A549 (cell line): ENCODE data around the gene ATRAID. TPM values are rescaled to one million over a fixed set of nuclear protein-coding genes. Genes with fewer than 3 reads are reported as not detected.

ENCODE experiments used
- ATAC-seq, 2 experiments: fragments of 200-7000 bp in 1 of 2; fragments of >200 bp in 1 of 2; cut with Nextera tagmentation in 1 of 2; cut with Tn5 transposase in 1 of 2; 3 replicates each; pipeline versions ENCODE4 v1.8.0 to v1.9.1; 2018 to 2020; ENCODE audit warnings: mild to moderate bottlenecking in 1 of 2, moderate library complexity in 1 of 2
- CTCF ChIA-PET: fragments of 300-600 bp; sonication (Branson Sonifier 250); formaldehyde crosslinking; extraction: SDS; loops from one replicate; lab custom pipeline; 2021; ENCODE audit warnings: antibody characterized with exemption, inconsistent platforms; lab: Yijun Ruan, JAX
- POLR2A ChIA-PET: fragments of 350-600 bp; formaldehyde crosslinking; extraction: SDS; loops from one replicate; lab custom pipeline; 2021; ENCODE audit warnings: antibody characterized with exemption, inconsistent platforms; lab: Yijun Ruan, JAX
- DNase-seq, 2 experiments: peaks; one replicate each; pipeline versions ENCODE4 v3.0.0 to v3.0.0-alpha.2; 2011 to 2016; ENCODE audit warnings: low read depth in 1 of 2, low spot score in 1 of 2
- FAIRE-seq: peaks from 2 replicates; lab custom pipeline; 2011; peaks lifted over from hg19 to GRCh38; lab: Jason Lieb, UNC
- H3K27ac ChIP-seq, 2 experiments: fragments of >200 bp; sonication (Bioruptor Twin); formaldehyde crosslinking; 3 replicates each; pipeline ENCODE4 v1.5.1; 2016 to 2017
- H3K4me1 ChIP-seq: fragments of >200 bp; sonication (Bioruptor Twin); formaldehyde crosslinking; 3 replicates; pipeline ENCODE4 v1.6.1; 2016
- H3K4me2 ChIP-seq: fragments of >200 bp; sonication (Bioruptor Twin); formaldehyde crosslinking; 3 replicates; pipeline ENCODE4 v1.6.1; 2016
- H3K4me3 ChIP-seq: fragments of >200 bp; sonication (Bioruptor Twin); formaldehyde crosslinking; 3 replicates; pipeline ENCODE4 v1.5.1; 2016
- H3K9me3 ChIP-seq: fragments of >200 bp; sonication (Bioruptor Twin); formaldehyde crosslinking; 3 replicates; pipeline ENCODE4 v1.6.1; 2016
- ATOH8 ChIP-seq: fragments of 250-450 bp; sonication (Bioruptor Pico); IDR thresholded peaks from 2 replicates; pipeline ENCODE4 v1.5.0; 2020; ENCODE audit warnings: low read depth, mild to moderate bottlenecking, moderate library complexity
- BCL3 ChIP-seq: fragments of >200 bp; sonication (Bioruptor Twin); formaldehyde crosslinking; IDR thresholded peaks from 3 replicates; pipeline ENCODE4 v1.6.1; 2016
- BHLHE40 ChIP-seq: IDR thresholded peaks from 2 replicates; pipeline ENCODE4 v1.6.1; 2012; ENCODE audit warnings: low read depth, low read length, inconsistent platforms
- CBX8 ChIP-seq: fragments of 200-600 bp; sonication (generic); IDR thresholded peaks from 2 replicates; pipeline ENCODE4 v1.6.1; 2016
- FOXS1 ChIP-seq: fragments of 250-450 bp; sonication (Bioruptor Pico); IDR thresholded peaks from 2 replicates; pipeline ENCODE4 v1.5.0; 2020; ENCODE audit warnings: mild to moderate bottlenecking, moderate library complexity
- GATA3 ChIP-seq: IDR thresholded peaks from 2 replicates; pipeline ENCODE4 v1.6.1; 2012; ENCODE audit warnings: borderline replicate concordance
- HDAC2 ChIP-seq: fragments of 200-600 bp; sonication (generic); IDR thresholded peaks from 2 replicates; pipeline ENCODE4 v1.6.1; 2016
- HMGXB4 ChIP-seq: fragments of 250-450 bp; sonication (Bioruptor Pico); IDR thresholded peaks from 2 replicates; pipeline ENCODE4 v1.5.0; 2021; ENCODE audit warnings: mild to moderate bottlenecking, moderate library complexity, borderline replicate concordance
- KDM5A ChIP-seq: fragments of 200-600 bp; sonication (generic); IDR thresholded peaks from 2 replicates; pipeline ENCODE4 v1.6.1; 2016; ENCODE audit warnings: antibody characterized with exemption, mild to moderate bottlenecking
- MAFK ChIP-seq: fragments of 450-650 bp; IDR thresholded peaks from 2 replicates; pipeline ENCODE4 v1.6.1; 2014; ENCODE audit not compliant: partially characterized antibody
- NFE2L2 ChIP-seq: fragments of 150-350 bp; conservative IDR thresholded peaks from 2 replicates; pipeline ENCODE4 v1.6.1; 2014; ENCODE audit warnings: low read length
- POLR2A ChIP-seq: IDR thresholded peaks from 2 replicates; pipeline ENCODE4 v1.6.1; 2012; ENCODE audit warnings: mild to moderate bottlenecking, low read length
- POLR2AphosphoS2 ChIP-seq: conservative IDR thresholded peaks from 2 replicates; pipeline ENCODE4 v1.6.1; 2012; ENCODE audit warnings: low read length, improper control_type of control experiment, inconsistent platforms
- REST ChIP-seq: fragments of 200-600 bp; sonication (generic); IDR thresholded peaks from 2 replicates; pipeline ENCODE4 v1.6.1; 2016; ENCODE audit warnings: antibody characterized with exemption, mild to moderate bottlenecking, moderate library complexity
- RFX5 ChIP-seq: fragments of 450-650 bp; IDR thresholded peaks from 2 replicates; pipeline ENCODE4 v1.7.1; 2014; ENCODE audit warnings: antibody characterized with exemption, mild to moderate bottlenecking, moderate library complexity
- SMC3 ChIP-seq: fragments of >200 bp; sonication (Bioruptor Twin); formaldehyde crosslinking; IDR thresholded peaks from 3 replicates; pipeline ENCODE4 v1.6.1; 2018; ENCODE audit warnings: inconsistent platforms
- TFCP2L1 ChIP-seq: fragments of 250-450 bp; sonication (Bioruptor Pico); IDR thresholded peaks from 2 replicates; pipeline ENCODE4 v1.5.0; 2021; ENCODE audit warnings: mild to moderate bottlenecking
- ZNF302 ChIP-seq: fragments of 250-450 bp; sonication (Bioruptor Pico); IDR thresholded peaks from 2 replicates; pipeline ENCODE4 v1.9.0; 2021; ENCODE audit warnings: inconsistent platforms, mild to moderate bottlenecking, moderate library complexity
- ZSCAN20 ChIP-seq: fragments of 250-450 bp; sonication (Bioruptor Pico); IDR thresholded peaks from 2 replicates; pipeline ENCODE4 v1.8.0; 2022; ENCODE audit warnings: mild to moderate bottlenecking, moderate library complexity
- WGBS: methylation state at CpG from one replicate; pipeline ENCODE4 v1.1.6; 2017; ENCODE audit errors: missing lambda C conversion rate; 5-methylcytosine and 5-hydroxymethylcytosine counted together
- polyA plus RNA-seq, 4 experiments: library from polyadenylated mRNA; depleted of rRNA in 3 of 4; stranded (reverse); fragments of >200 nt; fragmentation: RNase III in 1 of 4; extraction: RNeasy Plus Mini Kit Qiagen cat#74134 plus additional on column Dnase treatment in 1 of 4; gene quantifications; 2 replicates in 3 of 4; 3 replicates in 1 of 4; pipeline ENCODE4 v1.2.3, GENCODE V29; 2011 to 2017

ATRAID gene
- polyA plus RNA-seq, 2 of the 4 experiments (the other 2 are of a cell fraction) = 176 to 346 TPM

- Histone ChIP-seq H3K27ac (no peak overlapping the region), H3K9me3 (no peaks in the 10 kb centered on the region), H3K4me1 (no peaks in the 10 kb centered on the region), H3K4me3 (no peak overlapping the region), H3K4me2 (no peak overlapping the region)
- ChIA-PET POLR2A (interaction anchor here (1.5 kb wide), 1 partner anchor 9 kb away, joined by 3 read pairs; no protein-coding TSS in a partner anchor), CTCF (interaction anchor here (1.1 to 2.9 kb wide), 6 partner anchors 8 to 78 kb away, joined by 4 to 9 read pairs (median 6); no protein-coding TSS in a partner anchor)
- DNase-seq = no peak
- no peak for FAIRE-seq
- no peak for TF ChIP-seq FOXS1
- no peak for TF ChIP-seq POLR2AphosphoS2
- TF ChIP-seq RFX5 = no peak
- no peak for TF ChIP-seq HDAC2
- TF ChIP-seq ZNF302 (CRISPR knock-in tag) = no peak
- TF ChIP-seq NFE2L2 = no peak
- no peak for TF ChIP-seq ATOH8 (CRISPR knock-in tag)
- TF ChIP-seq TFCP2L1 (CRISPR knock-in tag) = no peak
- no peak for TF ChIP-seq SMC3
- TF ChIP-seq ZSCAN20 = no peak
- TF ChIP-seq REST = no peak
- no peak for TF ChIP-seq GATA3
- TF ChIP-seq POLR2A = no peak
- no peak for TF ChIP-seq CBX8
- TF ChIP-seq MAFK = no peak
- no peak for TF ChIP-seq KDM5A
- TF ChIP-seq HMGXB4 (CRISPR knock-in tag) = no peak
- TF ChIP-seq BCL3 = no peak
- no peak for TF ChIP-seq BHLHE40
- ATAC-seq = no peak
- WGBS = 95% methylated on average over 9 of the region's 9 CpGs
These were observed 13.7 kb downstream of the ATRAID start for GRCh38 chr2:27225526-27225925.

- DNase-seq = no peak
- ChIA-PET CTCF (interaction anchor here (0.9 kb wide), 1 partner anchor 50 kb away, joined by 3 read pairs; no protein-coding TSS in a partner anchor), POLR2A (interaction anchor here (1.6 kb wide), 1 partner anchor 10 kb away, joined by 5 read pairs; the partner anchor contains the start of gene CAD)
- TF ChIP-seq ZNF302 (CRISPR knock-in tag) = no peak
- no peak overlapping the region for H3K27ac ChIP-seq
- no peaks in the 10 kb centered on the region for H3K4me1 ChIP-seq
- ATAC-seq = no peak
- WGBS = 88% methylated on average over 2 of the region's 2 CpGs
- H3K4me3 ChIP-seq = no peak overlapping the region
- no peaks in the 10 kb centered on the region for H3K9me3 ChIP-seq
- peak; percentile 32 for FAIRE-seq
- no peak overlapping the region for H3K4me2 ChIP-seq
These were observed 15.7 kb downstream of the ATRAID start for GRCh38 chr2:27227501-27227900.
